ENCODE data around the gene RAB5A.
"Not testable (repeated sequence)": the region's sequence is repeated elsewhere in the genome, so short reads cannot be mapped to it uniquely, and the experiment has no call there.

Gene RAB5A

DNA sequence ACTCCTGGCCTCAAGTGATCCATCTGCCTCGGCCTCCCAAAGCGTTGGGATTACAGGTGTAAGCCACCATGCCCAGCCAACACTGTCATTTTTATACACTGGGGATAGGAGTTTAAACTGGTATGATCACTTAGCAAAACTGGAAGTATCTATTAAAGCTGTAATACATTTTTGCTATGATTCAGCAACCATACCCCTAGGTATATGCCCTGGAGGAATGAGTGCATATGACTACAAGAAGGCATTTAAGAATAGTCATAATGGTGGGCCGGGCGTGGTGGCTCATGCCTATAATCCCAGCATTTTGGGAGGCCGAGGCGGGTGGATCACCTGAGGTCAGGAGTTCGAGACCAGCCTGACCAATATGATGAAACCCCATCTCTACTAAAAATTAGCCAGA lies 85.0 kb downstream of the RAB5A start:
- not testable (repeated sequence) for DNase-seq

Data from activated gamma-delta T cell treated with Interleukin-2 at 50 U/mL for 16 hours (primary cell).